A673 (cell line): ENCODE results near the gene PDLIM5. TPM values are rescaled to one million over a fixed set of nuclear protein-coding genes. Genes with fewer than 3 reads are reported as not detected.
A peak's percentile ranks its signal among the peaks of the same experiment; 100 is the strongest.

ENCODE experiments used
- BruUV-seq: library from RNA; stranded (reverse); fragments of 400-500 nt; replicated peaks from 2 replicates; lab custom pipeline; 2021; lab: Mats Ljungman, UMichigan
- CTCF ChIA-PET: fragments of 300-600 bp; sonication (Branson Sonifier 250); formaldehyde crosslinking; loops from one replicate; lab custom pipeline; 2022; ENCODE audit warnings: antibody characterized with exemption; lab: Charles Lee
- POLR2A ChIA-PET: fragments of 300-600 bp; sonication (Branson Sonifier 250); formaldehyde crosslinking; loops from one replicate; lab custom pipeline; 2022; ENCODE audit warnings: antibody characterized with exemption; ENCODE audit not compliant: low non-redundant PET; lab: Charles Lee
- DNase-seq: peaks from one replicate; pipeline ENCODE4 v3.0.0-alpha.2; 2015; ENCODE audit warnings: low spot score
- H3K27ac ChIP-seq: fragments of 200-600 bp; sonication (generic); 2 replicates; pipeline ENCODE4 v1.5.1; 2016; ENCODE audit warnings: mixed run types, low read depth, mild to moderate bottlenecking, mixed read lengths, antibody characterized with exemption, low read length; ENCODE audit not compliant: poor library complexity, severe bottlenecking
- H3K27me3 ChIP-seq: fragments of 200-600 bp; sonication (generic); replicated peaks from 2 replicates; pipeline ENCODE4 v1.6.1; 2017; ENCODE audit warnings: mixed run types, low read depth, mild to moderate bottlenecking, mixed read lengths, antibody characterized with exemption, low read length; ENCODE audit not compliant: insufficient read depth, poor library complexity
- H3K36me3 ChIP-seq: fragments of 200-600 bp; sonication (generic); 2 replicates; pipeline ENCODE4 v1.6.1; 2016; ENCODE audit warnings: mixed run types, mild to moderate bottlenecking, mixed read lengths, antibody characterized with exemption, low read length; ENCODE audit not compliant: insufficient read depth, poor library complexity, severe bottlenecking
- H3K4me1 ChIP-seq: fragments of 200-600 bp; sonication (generic); 2 replicates; pipeline ENCODE4 v1.6.1; 2017; ENCODE audit warnings: mixed run types, mild to moderate bottlenecking, mixed read lengths, antibody characterized with exemption, low read length; ENCODE audit not compliant: insufficient read depth, poor library complexity, severe bottlenecking
- H3K4me3 ChIP-seq: fragments of 200-600 bp; sonication (generic); 2 replicates; pipeline ENCODE4 v1.5.1; 2016; ENCODE audit warnings: low read depth, mixed run types, mild to moderate bottlenecking, mixed read lengths, low read length; ENCODE audit not compliant: poor library complexity, severe bottlenecking
- H3K9me3 ChIP-seq: fragments of 200-600 bp; sonication (generic); 2 replicates; pipeline ENCODE4 v1.6.1; 2016; ENCODE audit warnings: mixed run types, low read depth, mild to moderate bottlenecking, mixed read lengths, antibody characterized with exemption, low read length; ENCODE audit not compliant: poor library complexity, severe bottlenecking
- CTCF ChIP-seq: fragments of 300-800, 200-600 bp; sonication (generic); conservative IDR thresholded peaks from 2 replicates; pipeline ENCODE4 v1.5.1; 2017; ENCODE audit warnings: low read depth, mild to moderate bottlenecking, antibody characterized with exemption, low read length, moderate library complexity, mixed read lengths
- EZH2 ChIP-seq: fragments of 200-600 bp; sonication (generic); IDR thresholded peaks from 2 replicates; pipeline ENCODE4 v1.6.1; 2017; ENCODE audit warnings: borderline replicate concordance, low read depth, mild to moderate bottlenecking, mixed read lengths, antibody characterized with exemption, low read length; ENCODE audit not compliant: poor library complexity, severe bottlenecking
- intact Hi-C: fragments of 100-400 bp; cut with micrococcal nuclease; formaldehyde crosslinking; loops from one replicate; pipeline ENCODE4 v1.10.0; 2022; ENCODE audit not compliant: unreplicated experiment
- total RNA-seq: library from RNA; stranded (reverse); gene quantifications from 2 replicates; pipeline ENCODE4 v1.2.3, GENCODE V29; 2021

PDLIM5 gene
- total RNA-seq, 1 experiment from 2014 or later: 174 TPM

GRCh38 chr4:94419956-94420355 is 31.8 kb upstream of the PDLIM5 start:
- CTCF ChIA-PET: no interaction called here
- TF ChIP-seq EZH2 (no peak), CTCF (no peak)
- no TSS peak for BruUV-seq
- DNase-seq: peak; percentile 19
- intact Hi-C loops: loop anchor here (10.0 kb wide), 2 partner anchors 665 to 1135 kb away; no protein-coding TSS in a partner anchor
- peaks cover 8% of the 10 kb centered on the region for H3K4me1 ChIP-seq
- H3K4me3 ChIP-seq: no peak overlapping the region
- H3K9me3 ChIP-seq: peaks cover 7% of the 10 kb centered on the region
- POLR2A ChIA-PET: no interaction called here
- no peaks in the 10 kb centered on the region for H3K36me3 ChIP-seq
- H3K27ac ChIP-seq: peak overlapping the region; percentile 23
- H3K27me3 ChIP-seq: no peaks in the 10 kb centered on the region

DNA sequence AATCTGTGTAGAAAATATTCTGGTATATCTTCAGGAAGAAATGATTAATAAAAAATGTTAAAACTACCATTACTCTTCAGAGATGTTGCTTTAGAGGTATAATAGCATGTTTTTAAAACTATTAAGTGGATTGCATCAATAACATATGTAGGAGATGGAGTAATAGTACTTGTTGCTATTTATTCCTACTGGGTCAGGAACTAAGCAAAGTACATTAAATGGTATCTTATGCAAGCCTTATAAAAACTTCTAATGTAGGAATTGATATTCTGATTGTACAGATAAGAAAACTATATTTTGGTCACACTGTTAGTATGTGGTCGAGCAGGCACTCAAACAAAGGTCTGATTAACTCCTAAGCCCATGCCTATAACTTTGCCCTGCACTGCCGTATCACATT is 31.4 kb upstream of the PDLIM5 start:
- intact Hi-C loops: no loop called here
- Histone ChIP-seq H3K4me1 (peaks cover 8% of the 10 kb centered on the region), H3K36me3 (no peaks in the 10 kb centered on the region), H3K27ac (no peak overlapping the region), H3K4me3 (no peak overlapping the region), H3K9me3 (peaks cover 7% of the 10 kb centered on the region), H3K27me3 (no peaks in the 10 kb centered on the region)
- ChIA-PET POLR2A (no interaction called here), CTCF (no interaction called here)
- TF ChIP-seq EZH2 (no peak), CTCF (no peak)
- no TSS peak for BruUV-seq
- DNase-seq: no peak

GRCh38 chr4:94426783-94427182 is 25.0 kb upstream of the PDLIM5 start:
- TF ChIP-seq CTCF (no peak), EZH2 (no peak)
- Histone ChIP-seq H3K27me3 (no peaks in the 10 kb centered on the region), H3K4me3 (no peak overlapping the region), H3K9me3 (peaks cover 9% of the 10 kb centered on the region), H3K4me1 (no peaks in the 10 kb centered on the region), H3K36me3 (no peaks in the 10 kb centered on the region), H3K27ac (no peak overlapping the region)
- no peak for DNase-seq
- BruUV-seq: no TSS peak
- ChIA-PET POLR2A (no interaction called here), CTCF (no interaction called here)
- intact Hi-C loops: no loop called here
